CD14-positive monocyte (primary cell): ENCODE data around the gene SNX32. TPM values are rescaled to one million over a fixed set of nuclear protein-coding genes. Genes with fewer than 3 reads are reported as not detected.

Source experiments
- DNase-seq, 3 donors: peaks; one replicate each; pipeline ENCODE4 v3.0.0-alpha.2; 2011 to 2022
- H2AFZ ChIP-seq: 2 replicates; pipeline ENCODE4 v1.6.0; 2012; ENCODE audit warnings: mild to moderate bottlenecking, low read depth, low read length, inconsistent platforms; ENCODE audit not compliant: insufficient read depth, poor library complexity, severe bottlenecking
- H3K27ac ChIP-seq, 2 donors: 1 replicate in 1 of 2; 2 replicates in 1 of 2; pipeline ENCODE4 v1.5.1; 2012 to 2013; ENCODE audit warnings: low read length in 2 of 2, control low read depth in 1 of 2, inconsistent platforms in 1 of 2, low read depth in 1 of 2, mild to moderate bottlenecking in 1 of 2
- H3K27me3 ChIP-seq, 2 donors: one replicate each; pipeline versions ENCODE4 v1.6.0 to v1.6.1; 2011 to 2013; ENCODE audit warnings: low read length in 2 of 2; ENCODE audit not compliant: control insufficient read depth in 2 of 2, insufficient read depth in 2 of 2
- H3K36me3 ChIP-seq, 2 donors: replicated peaks in 1 of 2; 1 replicate in 1 of 2; 2 replicates in 1 of 2; pipeline versions ENCODE4 v1.5.1 to v1.6.1; 2012 to 2013; ENCODE audit warnings: low read length in 2 of 2, control low read depth in 1 of 2, inconsistent platforms in 1 of 2, mild to moderate bottlenecking in 1 of 2; ENCODE audit not compliant: insufficient read depth in 2 of 2, control insufficient read depth in 1 of 2
- H3K4me1 ChIP-seq, 2 donors: 1 replicate in 1 of 2; 2 replicates in 1 of 2; pipeline versions ENCODE4 v1.5.1 to v1.6.1; 2012 to 2013; ENCODE audit warnings: low read length in 2 of 2, control low read depth in 1 of 2, inconsistent platforms in 1 of 2, mild to moderate bottlenecking in 1 of 2, moderate library complexity in 1 of 2; ENCODE audit not compliant: insufficient read depth in 2 of 2, control insufficient read depth in 1 of 2
- H3K4me2 ChIP-seq: replicated peaks from 2 replicates; pipeline ENCODE3; 2012; ENCODE audit warnings: low read length, moderate library complexity, mild to moderate bottlenecking; ENCODE audit not compliant: poor library complexity, severe bottlenecking; ENCODE audit errors: extremely low read depth
- H3K4me3 ChIP-seq, 3 experiments: fragments of 200-600 bp in 1 of 3; sonication (generic) in 1 of 3; replicated peaks in 1 of 3; 1 replicate in 2 of 3; 2 replicates in 1 of 3; pipeline ENCODE4 v1.5.1; 2011 to 2013; ENCODE audit warnings: low read length in 3 of 3, mild to moderate bottlenecking in 3 of 3, control low read depth in 2 of 3, low read depth in 2 of 3, inconsistent platforms in 1 of 3, moderate library complexity in 1 of 3
- H3K79me2 ChIP-seq: 2 replicates; pipeline ENCODE4 v1.6.0; 2012; ENCODE audit warnings: mild to moderate bottlenecking, control low read depth, inconsistent platforms, low read length, moderate library complexity; ENCODE audit not compliant: insufficient read depth
- H3K9ac ChIP-seq: 2 replicates; pipeline ENCODE4 v1.6.0; 2017; ENCODE audit warnings: low read length, mild to moderate bottlenecking; ENCODE audit not compliant: insufficient read depth, poor library complexity, severe bottlenecking
- H3K9me3 ChIP-seq, 2 donors: replicated peaks in 1 of 2; 1 replicate in 1 of 2; 2 replicates in 1 of 2; pipeline versions ENCODE4 v1.5.1 to v1.6.1; 2012 to 2013; ENCODE audit warnings: low read length in 2 of 2, control low read depth in 1 of 2; ENCODE audit not compliant: control insufficient read depth in 1 of 2, insufficient read depth in 1 of 2
- H4K20me1 ChIP-seq: 2 replicates; pipeline ENCODE4 v1.6.0; 2012; ENCODE audit warnings: mild to moderate bottlenecking, low read length, control low read depth, moderate library complexity; ENCODE audit not compliant: insufficient read depth
- H3K27ac Mint-ChIP-seq, 7 donors: one replicate each; pipeline ENCODE4 v1.8.0; 2020; ENCODE audit warnings: mild to moderate bottlenecking in 7 of 7, mixed read lengths in 7 of 7, moderate library complexity in 6 of 7, inconsistent platforms in 2 of 7
- H3K27me3 Mint-ChIP-seq, 3 donors: one replicate each; pipeline ENCODE4 v1.8.0; 2021 to 2022; ENCODE audit warnings: low read depth in 3 of 3, mild to moderate bottlenecking in 3 of 3, mixed read lengths in 3 of 3, moderate library complexity in 3 of 3, inconsistent platforms in 1 of 3
- H3K36me3 Mint-ChIP-seq, 2 donors: one replicate each; pipeline ENCODE4 v1.8.0; 2020; ENCODE audit warnings: mixed read lengths in 2 of 2, inconsistent platforms in 1 of 2, mild to moderate bottlenecking in 1 of 2
- H3K4me1 Mint-ChIP-seq: one replicate; pipeline ENCODE4 v1.8.0; 2020; ENCODE audit warnings: mild to moderate bottlenecking, mixed read lengths
- H3K4me3 Mint-ChIP-seq, 2 donors: one replicate each; pipeline ENCODE4 v1.8.0; 2020; ENCODE audit warnings: mild to moderate bottlenecking in 2 of 2, mixed read lengths in 2 of 2, moderate library complexity in 1 of 2
- H3K9me3 Mint-ChIP-seq, 7 donors: one replicate each; pipeline ENCODE4 v1.8.0; 2020 to 2022; ENCODE audit warnings: mixed read lengths in 7 of 7, mild to moderate bottlenecking in 6 of 7, moderate library complexity in 6 of 7, inconsistent platforms in 2 of 7
- WGBS: methylation state at CpG from one replicate; pipeline ENCODE4 v1.1.5; 2013; ENCODE audit warnings: missing lambda C conversion rate; ENCODE audit not compliant: insufficient coverage; 5-methylcytosine and 5-hydroxymethylcytosine counted together
- intact Hi-C, 2 donors: fragments of 100-400 bp; cut with micrococcal nuclease; formaldehyde crosslinking; loops; one replicate each; pipeline versions ENCODE4 v1.15.0 to v1.15.1; 2023
- polyA plus RNA-seq, 3 donors: library from polyadenylated mRNA; depleted of rRNA in 1 of 3; unstranded in 2 of 3; stranded (reverse) in 1 of 3; fragments of 300-500 nt in 2 of 3; fragments of >200 nt in 1 of 3; fragmentation: Illumina TruSeq in 2 of 3; gene quantifications; 1 replicate in 2 of 3; 2 replicates in 1 of 3; pipeline ENCODE4 v1.2.3, GENCODE V29; 2012 to 2021
- TF ChIP-seq, protein P1 (sequence below): fragments of 200-600 bp; IDR thresholded peaks from one replicate; pipeline ENCODE4 v1.8.0; 2022; ENCODE audit warnings: antibody characterized with exemption, mild to moderate bottlenecking

Gene SNX32
- polyA plus RNA-seq, 3 donors: 0.07 to 0.40 (median 0.12) TPM

DNA sequence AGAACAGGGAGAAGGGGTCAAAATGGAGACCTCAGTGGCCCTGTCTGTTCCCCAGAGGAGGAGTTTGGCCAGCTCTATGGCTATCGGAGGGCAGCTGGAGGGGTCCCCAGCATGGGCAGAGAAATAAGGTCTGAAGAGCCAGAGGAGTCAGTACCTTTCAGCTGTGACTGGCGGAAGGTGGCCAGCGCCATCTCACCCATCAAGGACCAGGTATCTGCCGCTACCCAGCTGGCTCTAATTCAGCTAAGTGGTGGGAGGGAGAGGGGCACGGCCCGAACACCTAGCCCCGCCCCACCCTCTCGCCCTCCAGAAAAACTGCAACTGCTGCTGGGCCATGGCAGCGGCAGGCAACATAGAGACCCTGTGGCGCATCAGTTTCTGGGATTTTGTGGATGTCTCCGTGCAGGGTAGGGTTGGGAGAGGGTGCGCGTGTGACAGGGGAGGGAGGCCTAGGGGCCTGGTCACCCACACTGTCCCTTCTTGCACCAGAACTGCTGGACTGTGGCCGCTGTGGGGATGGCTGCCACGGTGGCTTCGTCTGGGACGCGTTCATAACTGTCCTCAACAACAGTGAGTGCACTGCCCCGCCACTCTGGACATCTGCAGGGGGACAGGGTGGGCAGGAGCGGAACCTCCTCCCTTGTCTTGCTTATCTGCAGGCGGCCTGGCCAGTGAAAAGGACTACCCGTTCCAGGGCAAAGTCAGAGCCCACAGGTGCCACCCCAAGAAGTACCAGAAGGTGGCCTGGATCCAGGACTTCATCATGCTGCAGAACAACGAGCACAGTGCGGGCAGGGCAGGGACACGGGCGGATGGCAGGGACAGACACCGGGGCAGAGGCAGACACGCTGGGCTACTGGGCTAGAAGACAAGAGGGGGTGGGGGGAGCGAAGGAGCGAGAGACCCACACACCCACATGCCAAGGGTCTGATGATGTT, 48.6 kb downstream of the SNX32 start:
- Histone ChIP-seq H2AFZ (no peak overlapping the region), H3K27me3 (no peaks in the 10 kb centered on the region), H3K9ac (no peak overlapping the region), H3K9me3 (no peaks in the 10 kb centered on the region), H3K36me3 (peaks cover 36 to 46% of the 10 kb centered on the region in 2 donors), H3K4me1 (peaks cover 17 to 35% of the 10 kb centered on the region in 2 donors), H3K4me2 (no peak overlapping the region), H3K4me3 (no peak overlapping the region), H3K79me2 (peaks cover 15% of the 10 kb centered on the region), H3K27ac (no peak overlapping the region), H4K20me1 (peaks cover 15% of the 10 kb centered on the region)
- Mint-ChIP-seq H3K36me3 (peaks cover 44 to 56% of the 10 kb centered on the region in 2 donors), H3K4me1 (peaks cover 36% of the 10 kb centered on the region), H3K9me3 (peaks cover 0 to 2% (median 0%) of the 10 kb centered on the region in 7 donors), H3K27me3 (peaks cover 0 to 2% (median 0%) of the 10 kb centered on the region in 3 donors), H3K27ac (peak overlapping the region in 2 of 7 donors; percentile 42 to 50), H3K4me3 (no peak overlapping the region)
- DNase-seq: no peak
- intact Hi-C loops: loop anchor here in 1 of 2 donors (5.0 kb wide), 1 partner anchor 105 kb away; no protein-coding TSS in a partner anchor
- TF ChIP-seq, protein P1, sequence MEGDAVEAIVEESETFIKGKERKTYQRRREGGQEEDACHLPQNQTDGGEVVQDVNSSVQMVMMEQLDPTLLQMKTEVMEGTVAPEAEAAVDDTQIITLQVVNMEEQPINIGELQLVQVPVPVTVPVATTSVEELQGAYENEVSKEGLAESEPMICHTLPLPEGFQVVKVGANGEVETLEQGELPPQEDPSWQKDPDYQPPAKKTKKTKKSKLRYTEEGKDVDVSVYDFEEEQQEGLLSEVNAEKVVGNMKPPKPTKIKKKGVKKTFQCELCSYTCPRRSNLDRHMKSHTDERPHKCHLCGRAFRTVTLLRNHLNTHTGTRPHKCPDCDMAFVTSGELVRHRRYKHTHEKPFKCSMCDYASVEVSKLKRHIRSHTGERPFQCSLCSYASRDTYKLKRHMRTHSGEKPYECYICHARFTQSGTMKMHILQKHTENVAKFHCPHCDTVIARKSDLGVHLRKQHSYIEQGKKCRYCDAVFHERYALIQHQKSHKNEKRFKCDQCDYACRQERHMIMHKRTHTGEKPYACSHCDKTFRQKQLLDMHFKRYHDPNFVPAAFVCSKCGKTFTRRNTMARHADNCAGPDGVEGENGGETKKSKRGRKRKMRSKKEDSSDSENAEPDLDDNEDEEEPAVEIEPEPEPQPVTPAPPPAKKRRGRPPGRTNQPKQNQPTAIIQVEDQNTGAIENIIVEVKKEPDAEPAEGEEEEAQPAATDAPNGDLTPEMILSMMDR: no peak
- WGBS: 93% methylated on average over 21 of the region's 30 CpGs

GRCh38 chr11:65883058-65883761, 49.4 kb downstream of the SNX32 start:
- H3K4me2 ChIP-seq: no peak overlapping the region
- 92% methylated on average over 7 of the region's 13 CpGs for WGBS
- H3K27ac Mint-ChIP-seq: peak overlapping the region in 1 of 7 donors; percentile 25

More at GRCh38 chr11:65883058-65883761, 49.4 kb downstream of the SNX32 start:
- no peak for DNase-seq
- Histone ChIP-seq H3K36me3 (peaks cover 36 to 46% of the 10 kb centered on the region in 2 donors), H3K9ac (no peak overlapping the region), H4K20me1 (peaks cover 15% of the 10 kb centered on the region), H3K4me3 (no peak overlapping the region), H3K79me2 (peaks cover 22% of the 10 kb centered on the region), H3K4me1 (peaks cover 23 to 43% of the 10 kb centered on the region in 2 donors), H2AFZ (no peak overlapping the region), H3K9me3 (no peaks in the 10 kb centered on the region), H3K27me3 (no peaks in the 10 kb centered on the region), H3K27ac (no peak overlapping the region)
- no peak overlapping the region for H3K4me3 Mint-ChIP-seq
- H3K27me3 Mint-ChIP-seq: peaks cover 0 to 2% (median 0%) of the 10 kb centered on the region in 3 donors
- peaks cover 44 to 56% of the 10 kb centered on the region in 2 donors for H3K36me3 Mint-ChIP-seq
- peaks cover 40% of the 10 kb centered on the region for H3K4me1 Mint-ChIP-seq
- TF ChIP-seq, protein P1: no peak
- peaks cover 0 to 2% (median 0%) of the 10 kb centered on the region in 7 donors for H3K9me3 Mint-ChIP-seq
- intact Hi-C loops: loop anchor here in 1 of 2 donors (5.0 kb wide), 1 partner anchor 104 kb away; no protein-coding TSS in a partner anchor
